Measurements from ENCODE around the gene STK4. TPM values are rescaled to one million over a fixed set of nuclear protein-coding genes. Genes with fewer than 3 reads are reported as not detected.

STK4 gene
- total RNA-seq, 2 experiments from 2014 or later = 151 to 170 TPM

GRCh38 chr20:45111799-45112471 is 145.6 kb downstream of the STK4 start:
- no peak overlapping the region for H3K27ac Mint-ChIP-seq
- no peak overlapping the region for H3K4me3 Mint-ChIP-seq
- DNase-seq (no peak), ATAC-seq (no peak)
- peaks cover 3% of the 10 kb centered on the region for H3K4me1 Mint-ChIP-seq
- no peaks in the 10 kb centered on the region for H3K36me3 Mint-ChIP-seq
- peaks cover 3% of the 10 kb centered on the region for H3K27me3 Mint-ChIP-seq
- H3K9me3 Mint-ChIP-seq (ENCODE audit: low read depth) = no peaks in the 10 kb centered on the region
- CTCF ChIA-PET = interaction anchor here (0.6 to 12.3 kb wide), 16 partner anchors 10 to 1059 kb away, joined by 3 to 122 read pairs (median 4); no protein-coding TSS in a partner anchor

GRCh38 chr20:45112754-45113153 is 146.4 kb downstream of the STK4 start:
- Mint-ChIP-seq H3K9me3 (ENCODE audit: low read depth) (no peaks in the 10 kb centered on the region), H3K27ac (no peak overlapping the region), H3K4me1 (peaks cover 3% of the 10 kb centered on the region), H3K36me3 (no peaks in the 10 kb centered on the region), H3K27me3 (peaks cover 5% of the 10 kb centered on the region), H3K4me3 (no peak overlapping the region)
- ATAC-seq = no peak
- CTCF ChIA-PET = interaction anchor here (1.5 to 12.3 kb wide), 10 partner anchors 9 to 427 kb away, joined by 3 to 122 read pairs (median 6); no protein-coding TSS in a partner anchor
- DNase-seq = no peak

GRCh38 chr20:45113865-45114264 is 147.6 kb downstream of the STK4 start:
- H3K27ac Mint-ChIP-seq = no peak overlapping the region

GRCh38 chr20:45114465-45115385 is 148.4 kb downstream of the STK4 start, which contains the start of gene WFDC5:
Gene WFDC5 (minus strand): TSS chr20:45115174. CDS start chr20:45115083, 91 bp downstream.
- H3K4me3 Mint-ChIP-seq = no peak within 1 kb of the TSS
- H3K27ac Mint-ChIP-seq = no peak within 1 kb of the TSS
- no peaks in the 10 kb centered on the region for H3K9me3 Mint-ChIP-seq (ENCODE audit: low read depth)
- no peaks in the 10 kb centered on the region for H3K36me3 Mint-ChIP-seq
- CTCF ChIA-PET = interaction anchor here (0.5 to 12.3 kb wide), 5 partner anchors 19 to 1537 kb away, joined by 3 to 122 read pairs (median 4); no protein-coding TSS in a partner anchor
- peaks cover 14% of the 10 kb centered on the region for H3K27me3 Mint-ChIP-seq
- no peak for DNase-seq
- peaks cover 3% of the 10 kb centered on the region for H3K4me1 Mint-ChIP-seq
- ATAC-seq = peak; percentile 53

More at GRCh38 chr20:45113865-45114264, 147.6 kb downstream of the STK4 start:
- H3K36me3 Mint-ChIP-seq = no peaks in the 10 kb centered on the region
- H3K27me3 Mint-ChIP-seq = peaks cover 10% of the 10 kb centered on the region
- peaks cover 3% of the 10 kb centered on the region for H3K4me1 Mint-ChIP-seq
- H3K9me3 Mint-ChIP-seq (ENCODE audit: low read depth) = no peaks in the 10 kb centered on the region
- CTCF ChIA-PET = interaction anchor here (1.5 to 12.3 kb wide), 2 partner anchors 18 to 31 kb away, joined by 3 to 122 read pairs; no protein-coding TSS in a partner anchor
- ATAC-seq (no peak), DNase-seq (no peak)
- H3K4me3 Mint-ChIP-seq = no peak overlapping the region

GRCh38 chr20:45115386-45115774 is 149.1 kb downstream of the STK4 start:
- no peak overlapping the region for H3K4me3 Mint-ChIP-seq

GRCh38 chr20:45115829-45116228 is 149.5 kb downstream of the STK4 start:
- ATAC-seq = no peak
- peaks cover 21% of the 10 kb centered on the region for H3K27me3 Mint-ChIP-seq

More at GRCh38 chr20:45115386-45115774, 149.1 kb downstream of the STK4 start:
- H3K9me3 Mint-ChIP-seq (ENCODE audit: low read depth) = no peaks in the 10 kb centered on the region
- peaks cover 3% of the 10 kb centered on the region for H3K4me1 Mint-ChIP-seq
- peaks cover 18% of the 10 kb centered on the region for H3K27me3 Mint-ChIP-seq
- H3K36me3 Mint-ChIP-seq = no peaks in the 10 kb centered on the region
- ATAC-seq (no peak), DNase-seq (no peak)
- H3K27ac Mint-ChIP-seq = no peak overlapping the region
- CTCF ChIA-PET = interaction anchor here (0.5 to 12.3 kb wide), 5 partner anchors 20 to 1538 kb away, joined by 3 to 122 read pairs (median 4); no protein-coding TSS in a partner anchor

GRCh38 chr20:45117581-45117980 is 151.3 kb downstream of the STK4 start:
- ATAC-seq = no peak

More at GRCh38 chr20:45115829-45116228, 149.5 kb downstream of the STK4 start:
- Mint-ChIP-seq H3K36me3 (no peaks in the 10 kb centered on the region), H3K4me3 (no peak overlapping the region), H3K27ac (no peak overlapping the region), H3K9me3 (ENCODE audit: low read depth) (no peaks in the 10 kb centered on the region), H3K4me1 (peaks cover 3% of the 10 kb centered on the region)
- CTCF ChIA-PET = interaction anchor here (1.7 to 12.3 kb wide), 3 partner anchors 20 to 177 kb away, joined by 4 to 122 read pairs (median 6); no protein-coding TSS in a partner anchor
- no peak for DNase-seq

GRCh38 chr20:45118028-45118427 is 151.7 kb downstream of the STK4 start:
- H3K4me1 Mint-ChIP-seq = peaks cover 3% of the 10 kb centered on the region
- H3K27me3 Mint-ChIP-seq = peaks cover 34% of the 10 kb centered on the region
- H3K4me3 Mint-ChIP-seq = no peak overlapping the region
- CTCF ChIA-PET = interaction anchor here (0.8 to 1.0 kb wide), 2 partner anchors 11 to 173 kb away, joined by 3 to 4 read pairs; no protein-coding TSS in a partner anchor
- H3K9me3 Mint-ChIP-seq (ENCODE audit: low read depth) = no peaks in the 10 kb centered on the region
- no peak overlapping the region for H3K27ac Mint-ChIP-seq
- no peaks in the 10 kb centered on the region for H3K36me3 Mint-ChIP-seq
- no peak for DNase-seq
- no peak for ATAC-seq

More at GRCh38 chr20:45117581-45117980, 151.3 kb downstream of the STK4 start:
- DNase-seq = no peak
- no peaks in the 10 kb centered on the region for H3K9me3 Mint-ChIP-seq (ENCODE audit: low read depth)
- no peak overlapping the region for H3K4me3 Mint-ChIP-seq
- H3K27ac Mint-ChIP-seq = no peak overlapping the region
- CTCF ChIA-PET = interaction anchor here (0.8 to 1.0 kb wide), 2 partner anchors 10 to 173 kb away, joined by 3 to 4 read pairs; no protein-coding TSS in a partner anchor
- H3K27me3 Mint-ChIP-seq = peaks cover 31% of the 10 kb centered on the region
- H3K4me1 Mint-ChIP-seq = peaks cover 3% of the 10 kb centered on the region
- no peaks in the 10 kb centered on the region for H3K36me3 Mint-ChIP-seq

- Mint-ChIP-seq H3K4me1 (peaks cover 3% of the 10 kb centered on the region), H3K36me3 (no peaks in the 10 kb centered on the region), H3K27me3 (peaks cover 37% of the 10 kb centered on the region), H3K27ac (no peak overlapping the region), H3K9me3 (ENCODE audit: low read depth) (no peaks in the 10 kb centered on the region), H3K4me3 (no peak overlapping the region)
- DNase-seq (no peak), ATAC-seq (no peak)
- CTCF ChIA-PET = interaction anchor here (1.4 kb wide), 1 partner anchor 19 kb away, joined by 3 read pairs; no protein-coding TSS in a partner anchor
Measured at GRCh38 chr20:45119556-45120266, 153.4 kb downstream of the STK4 start.

- no peaks in the 10 kb centered on the region for H3K4me1 Mint-ChIP-seq
- DNase-seq (no peak), ATAC-seq (no peak)
- CTCF ChIA-PET = interaction anchor here (1.4 to 1.5 kb wide), 3 partner anchors 9 to 171 kb away, joined by 3 to 7 read pairs (median 3); no protein-coding TSS in a partner anchor
- H3K9me3 Mint-ChIP-seq (ENCODE audit: low read depth) = no peaks in the 10 kb centered on the region
- peaks cover 47% of the 10 kb centered on the region for H3K27me3 Mint-ChIP-seq
- no peak overlapping the region for H3K4me3 Mint-ChIP-seq
- H3K36me3 Mint-ChIP-seq = no peaks in the 10 kb centered on the region
- H3K27ac Mint-ChIP-seq = no peak overlapping the region
Measured at GRCh38 chr20:45121388-45121787, 155.1 kb downstream of the STK4 start.

GRCh38 chr20:45124365-45124764 is 158.1 kb downstream of the STK4 start, which contains the start of gene WFDC12:
Gene WFDC12 (minus strand): TSS chr20:45124465. CDS start chr20:45124447, 18 bp downstream.
- Mint-ChIP-seq H3K36me3 (no peaks in the 10 kb centered on the region), H3K27ac (no peak within 1 kb of the TSS), H3K4me1 (no peaks in the 10 kb centered on the region), H3K27me3 (peaks cover 56% of the 10 kb centered on the region), H3K4me3 (no peak within 1 kb of the TSS), H3K9me3 (ENCODE audit: low read depth) (no peaks in the 10 kb centered on the region)
- DNase-seq (no peak), ATAC-seq (no peak)
- CTCF ChIA-PET = no interaction called here

- CTCF ChIA-PET = no interaction called here
- Mint-ChIP-seq H3K9me3 (ENCODE audit: low read depth) (no peaks in the 10 kb centered on the region), H3K27ac (no peak overlapping the region), H3K4me3 (no peak overlapping the region), H3K4me1 (no peaks in the 10 kb centered on the region), H3K36me3 (no peaks in the 10 kb centered on the region), H3K27me3 (peaks cover 64% of the 10 kb centered on the region)
- ATAC-seq = no peak
- DNase-seq = no peak
Measured at GRCh38 chr20:45128099-45128498, 161.8 kb downstream of the STK4 start.
